HL-60 (cell line): ENCODE results near the gene ONECUT2.

Source experiments
- CTCF ChIP-seq: IDR thresholded peaks from one replicate; pipeline ENCODE4 v1.5.1; 2011; ENCODE audit warnings: low read length, control low read depth, inconsistent platforms; ENCODE audit not compliant: insufficient read depth
- GABPA ChIP-seq: IDR thresholded peaks from 2 replicates; pipeline ENCODE4 v1.6.1; 2012; ENCODE audit warnings: low read depth
- POLR2AphosphoS5 ChIP-seq: IDR thresholded peaks from 2 replicates; pipeline ENCODE4 v1.6.1; 2012; ENCODE audit warnings: low read depth
- SPI1 ChIP-seq: IDR thresholded peaks from 2 replicates; pipeline ENCODE4 v1.6.1; 2012; ENCODE audit warnings: low read depth, mild to moderate bottlenecking, borderline replicate concordance
- TF ChIP-seq, protein P1 (sequence below): IDR thresholded peaks from 2 replicates; pipeline ENCODE4 v1.6.1; 2012; ENCODE audit warnings: low read depth; ENCODE audit not compliant: insufficient replicate concordance

- no peak for TF ChIP-seq POLR2AphosphoS5
- TF ChIP-seq CTCF = no peak
- TF ChIP-seq, protein P1, sequence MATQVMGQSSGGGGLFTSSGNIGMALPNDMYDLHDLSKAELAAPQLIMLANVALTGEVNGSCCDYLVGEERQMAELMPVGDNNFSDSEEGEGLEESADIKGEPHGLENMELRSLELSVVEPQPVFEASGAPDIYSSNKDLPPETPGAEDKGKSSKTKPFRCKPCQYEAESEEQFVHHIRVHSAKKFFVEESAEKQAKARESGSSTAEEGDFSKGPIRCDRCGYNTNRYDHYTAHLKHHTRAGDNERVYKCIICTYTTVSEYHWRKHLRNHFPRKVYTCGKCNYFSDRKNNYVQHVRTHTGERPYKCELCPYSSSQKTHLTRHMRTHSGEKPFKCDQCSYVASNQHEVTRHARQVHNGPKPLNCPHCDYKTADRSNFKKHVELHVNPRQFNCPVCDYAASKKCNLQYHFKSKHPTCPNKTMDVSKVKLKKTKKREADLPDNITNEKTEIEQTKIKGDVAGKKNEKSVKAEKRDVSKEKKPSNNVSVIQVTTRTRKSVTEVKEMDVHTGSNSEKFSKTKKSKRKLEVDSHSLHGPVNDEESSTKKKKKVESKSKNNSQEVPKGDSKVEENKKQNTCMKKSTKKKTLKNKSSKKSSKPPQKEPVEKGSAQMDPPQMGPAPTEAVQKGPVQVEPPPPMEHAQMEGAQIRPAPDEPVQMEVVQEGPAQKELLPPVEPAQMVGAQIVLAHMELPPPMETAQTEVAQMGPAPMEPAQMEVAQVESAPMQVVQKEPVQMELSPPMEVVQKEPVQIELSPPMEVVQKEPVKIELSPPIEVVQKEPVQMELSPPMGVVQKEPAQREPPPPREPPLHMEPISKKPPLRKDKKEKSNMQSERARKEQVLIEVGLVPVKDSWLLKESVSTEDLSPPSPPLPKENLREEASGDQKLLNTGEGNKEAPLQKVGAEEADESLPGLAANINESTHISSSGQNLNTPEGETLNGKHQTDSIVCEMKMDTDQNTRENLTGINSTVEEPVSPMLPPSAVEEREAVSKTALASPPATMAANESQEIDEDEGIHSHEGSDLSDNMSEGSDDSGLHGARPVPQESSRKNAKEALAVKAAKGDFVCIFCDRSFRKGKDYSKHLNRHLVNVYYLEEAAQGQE = no peak
- no peak for TF ChIP-seq GABPA
- TF ChIP-seq SPI1 = no peak
Observed at GRCh38 chr18:57461652-57462269, 26.6 kb downstream of the ONECUT2 start.
